Type B pancreatic cell (in vitro differentiated cells): ENCODE measurements around the gene VAV1. TPM values are rescaled to one million over a fixed set of nuclear protein-coding genes. Genes with fewer than 3 reads are reported as not detected.
A peak's percentile ranks its signal among the peaks of the same experiment; 100 is the strongest.

Source experiments
- DNase-seq: peaks from one replicate; pipeline ENCODE4 v3.0.0; 2021; ENCODE audit warnings: mixed read lengths; ENCODE audit not compliant: unreplicated experiment; ENCODE audit errors: extremely low spot score
- H3K27ac Mint-ChIP-seq: 2 replicates; pipeline ENCODE4 v1.8.0; 2021; ENCODE audit warnings: mild to moderate bottlenecking, mixed read lengths
- H3K27me3 Mint-ChIP-seq: 2 replicates; pipeline ENCODE4 v1.8.0; 2021; ENCODE audit warnings: mixed read lengths
- H3K36me3 Mint-ChIP-seq: 2 replicates; pipeline ENCODE4 v1.8.0; 2021; ENCODE audit warnings: mixed read lengths
- H3K4me1 Mint-ChIP-seq: one replicate; pipeline ENCODE4 v1.8.0; 2021; ENCODE audit warnings: mixed read lengths; ENCODE audit not compliant: unreplicated experiment
- H3K4me3 Mint-ChIP-seq: 2 replicates; pipeline ENCODE4 v1.8.0; 2021; ENCODE audit warnings: mild to moderate bottlenecking, mixed read lengths
- H3K9me3 Mint-ChIP-seq: 2 replicates; pipeline ENCODE4 v1.8.0; 2021; ENCODE audit warnings: mixed read lengths
- CTCF ChIP-seq: fragments of 200-600 bp; sonication (generic); conservative IDR thresholded peaks from 2 replicates; pipeline ENCODE4 v1.5.0; 2021; ENCODE audit warnings: antibody characterized with exemption, mild to moderate bottlenecking
- total RNA-seq: library from RNA; stranded (reverse); gene quantifications from 2 replicates; pipeline ENCODE4 v1.2.1, GENCODE V29; 2021; ENCODE audit warnings: low replicate concordance

Gene VAV1
- total RNA-seq, 1 donor from 2014 or later: not detected

GRCh38 chr19:6765738-6766356 is 6.7 kb upstream of the VAV1 start:
- no peaks in the 10 kb centered on the region for H3K36me3 Mint-ChIP-seq
- peaks cover 30% of the 10 kb centered on the region for H3K27me3 Mint-ChIP-seq
- TF ChIP-seq CTCF: no peak
- H3K4me1 Mint-ChIP-seq: peaks cover 4% of the 10 kb centered on the region
- peak overlapping the region; percentile 97 for H3K4me3 Mint-ChIP-seq
- no peaks in the 10 kb centered on the region for H3K9me3 Mint-ChIP-seq
- H3K27ac Mint-ChIP-seq: peak overlapping the region; percentile 100
- no peak for DNase-seq

- Mint-ChIP-seq H3K4me1 (peaks cover 4% of the 10 kb centered on the region), H3K36me3 (no peaks in the 10 kb centered on the region), H3K27ac (peak overlapping the region; percentile 100), H3K4me3 (peak overlapping the region; percentile 97), H3K9me3 (no peaks in the 10 kb centered on the region), H3K27me3 (peaks cover 30% of the 10 kb centered on the region)
- DNase-seq: no peak
- TF ChIP-seq CTCF: no peak
Observed at GRCh38 chr19:6766357-6767080, 6.0 kb upstream of the VAV1 start.

GRCh38 chr19:6767081-6767356 is 5.5 kb upstream of the VAV1 start:
- peaks cover 30% of the 10 kb centered on the region for H3K27me3 Mint-ChIP-seq
- H3K9me3 Mint-ChIP-seq: no peaks in the 10 kb centered on the region
- H3K36me3 Mint-ChIP-seq: no peaks in the 10 kb centered on the region
- H3K4me3 Mint-ChIP-seq: peak overlapping the region; percentile 97
- DNase-seq: no peak
- H3K27ac Mint-ChIP-seq: peak overlapping the region; percentile 100
- peaks cover 4% of the 10 kb centered on the region for H3K4me1 Mint-ChIP-seq
- no peak for TF ChIP-seq CTCF

- peak within 1 kb of the TSS; percentile 100 for H3K27ac Mint-ChIP-seq
- H3K9me3 Mint-ChIP-seq: no peaks in the 10 kb centered on the region
- peaks cover 30% of the 10 kb centered on the region for H3K27me3 Mint-ChIP-seq
Observed at GRCh38 chr19:6767357-6768235, 4.9 kb upstream of the VAV1 start, which contains the start of gene SH2D3A. Gene SH2D3A (minus strand): TSS chr19:6767435. CDS start chr19:6763748, 3,687 bp downstream.

More at GRCh38 chr19:6767357-6768235, 4.9 kb upstream of the VAV1 start, which contains the start of gene SH2D3A:
- Mint-ChIP-seq H3K36me3 (no peaks in the 10 kb centered on the region), H3K4me3 (peak within 1 kb of the TSS; percentile 97), H3K4me1 (peaks cover 4% of the 10 kb centered on the region)
- TF ChIP-seq CTCF: no peak
- DNase-seq: peak; percentile 87
